HG03025 (cell line): ENCODE data around the gene TRIM63.

Source experiments
- ATAC-seq: cut with Tn5 transposase; IDR thresholded peaks from one replicate; pipeline ENCODE4 v1.9.1; 2021; ENCODE audit warnings: mild to moderate bottlenecking, moderate library complexity; ENCODE audit not compliant: unreplicated experiment, low FRiP score

TRIM63 gene

GRCh38 chr1:26059906-26060305, 7.5 kb downstream of the TRIM63 start:
- ATAC-seq, result no peak

- ATAC-seq, result no peak
These were observed 9.3 kb downstream of the TRIM63 start for GRCh38 chr1:26058052-26058595.

- ATAC-seq, result no peak
These were observed 10.2 kb downstream of the TRIM63 start for GRCh38 chr1:26057189-26057588.

- ATAC-seq, result no peak
These were observed 12.4 kb downstream of the TRIM63 start for GRCh38 chr1:26055041-26055440.

GRCh38 chr1:26053718-26054560, 13.5 kb downstream of the TRIM63 start:
- ATAC-seq, result no peak

- no peak for ATAC-seq
These were observed 17.2 kb downstream of the TRIM63 start for GRCh38 chr1:26050248-26050640.

GRCh38 chr1:26049531-26050247, 17.7 kb downstream of the TRIM63 start:
- no peak for ATAC-seq

GRCh38 chr1:26047278-26047874, 20.1 kb downstream of the TRIM63 start:
- ATAC-seq, result no peak

GRCh38 chr1:26046246-26047095, 21.0 kb downstream of the TRIM63 start:
- no peak for ATAC-seq

- ATAC-seq, result no peak
These were observed 21.6 kb downstream of the TRIM63 start, which contains the start of gene SLC30A2 for GRCh38 chr1:26045722-26046245. SLC30A2 (minus strand) TSS chr1:26046118; CDS start chr1:26045896, 222 bp downstream.

- ATAC-seq, result no peak
These were observed 22.3 kb downstream of the TRIM63 start for GRCh38 chr1:26044971-26045721.

- ATAC-seq, result no peak
These were observed 23.0 kb downstream of the TRIM63 start for GRCh38 chr1:26044414-26044813.

- no peak for ATAC-seq
These were observed 23.7 kb downstream of the TRIM63 start for GRCh38 chr1:26043765-26044164.

GRCh38 chr1:26041978-26042377, 25.5 kb downstream of the TRIM63 start:
- ATAC-seq, result no peak

- ATAC-seq, result no peak
These were observed 26.0 kb downstream of the TRIM63 start for GRCh38 chr1:26041401-26041800.

GRCh38 chr1:26038904-26039303, 28.5 kb downstream of the TRIM63 start:
- no peak for ATAC-seq

- no peak for ATAC-seq
These were observed 29.0 kb downstream of the TRIM63 start for GRCh38 chr1:26038477-26038876.

- no peak for ATAC-seq
These were observed 29.5 kb downstream of the TRIM63 start for GRCh38 chr1:26037904-26038303.

GRCh38 chr1:26036756-26037281, 30.6 kb downstream of the TRIM63 start:
- ATAC-seq, result no peak
